Measurements from ENCODE around the gene GNPAT. TPM values are rescaled to one million over a fixed set of nuclear protein-coding genes. Genes with fewer than 3 reads are reported as not detected.

The GNPAT gene
- total and polyA plus RNA-seq, 4 donors = 14.7 to 32.0 (median 22.7) TPM

DNA sequence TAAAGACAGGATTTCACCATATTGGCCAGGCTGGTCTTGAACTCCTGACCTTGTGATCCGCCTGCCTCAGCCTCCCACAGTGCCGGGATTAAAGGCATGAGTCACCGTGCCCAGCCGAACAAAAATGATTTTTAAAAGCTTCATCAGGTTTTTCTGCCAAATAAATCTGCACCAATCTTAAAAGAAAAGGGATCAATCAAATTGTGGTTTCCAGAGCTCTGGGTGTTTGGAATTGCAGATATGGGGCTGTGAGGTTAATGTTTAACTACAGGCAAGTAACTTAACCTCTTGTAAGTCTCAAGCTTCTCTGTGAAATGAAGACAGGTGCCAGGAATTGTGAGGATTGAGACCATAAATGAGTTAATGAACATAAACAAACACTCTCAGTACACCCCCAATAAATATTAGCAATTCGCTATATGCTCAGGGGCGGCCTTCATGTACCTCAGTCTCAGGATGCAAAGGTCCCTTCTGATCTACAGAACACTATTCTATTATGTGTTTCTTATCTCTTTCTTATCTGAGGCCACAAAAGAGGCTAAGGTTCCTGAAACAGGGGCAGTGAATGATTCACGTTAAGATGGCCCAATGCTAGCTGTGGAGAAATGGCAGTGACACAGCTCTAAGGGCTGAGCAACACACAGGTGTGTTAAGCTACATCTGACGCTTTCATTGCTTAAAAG, 7.1 kb upstream of the GNPAT start:
- TF ChIP-seq, protein P1, sequence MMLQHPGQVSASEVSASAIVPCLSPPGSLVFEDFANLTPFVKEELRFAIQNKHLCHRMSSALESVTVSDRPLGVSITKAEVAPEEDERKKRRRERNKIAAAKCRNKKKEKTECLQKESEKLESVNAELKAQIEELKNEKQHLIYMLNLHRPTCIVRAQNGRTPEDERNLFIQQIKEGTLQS (IDR thresholded peaks at IDR 0.05) = peak; percentile 37
- TF ChIP-seq GABPA (IDR thresholded peaks at IDR 0.05 in 1 of 2, conservative IDR thresholded peaks at IDR 0.05 in 1 of 2) = no peak
- no peak for TF ChIP-seq TAF1 (conservative IDR thresholded peaks at IDR 0.05)
- peak; percentile 85 to 88 for TF ChIP-seq JUND (IDR thresholded peaks at IDR 0.05)
- peak in 1 of 2 donors; percentile 35 for TF ChIP-seq RXRA (IDR thresholded peaks at IDR 0.05)
- TF ChIP-seq FOXA1 (IDR thresholded peaks at IDR 0.05) = no peak
- no peak for TF ChIP-seq FOXA2 (IDR thresholded peaks at IDR 0.05)
- Histone ChIP-seq H3K36me3 (ENCODE audit: control insufficient read depth in 4 of 4, insufficient read depth in 3 of 4, low read depth in 1 of 4, low read length in 3 of 4) (peaks cover 0 to 16% (median 4%) of the 10 kb centered on the region in 4 donors), H3K4me1 (ENCODE audit: control insufficient read depth in 4 of 4, insufficient read depth in 4 of 4, low read length in 3 of 4) (peaks cover 16 to 66% (median 59%) of the 10 kb centered on the region in 4 donors), H3K27ac (ENCODE audit: low read depth in 1 of 2, low read length in 2 of 2) (peak overlapping the region; percentile 53 to 77), H3K9me3 (ENCODE audit: control insufficient read depth in 4 of 4, low read length in 3 of 4) (no peaks in the 10 kb centered on the region), H3K4me3 (ENCODE audit: low read depth in 1 of 3, low read length in 3 of 3) (no peak overlapping the region), H3K9ac (ENCODE audit: low read depth in 1 of 2, low read length in 2 of 2) (no peak overlapping the region), H3K27me3 (ENCODE audit: control insufficient read depth in 4 of 4, insufficient read depth in 4 of 4, low read length in 3 of 4) (no peaks in the 10 kb centered on the region)
- WGBS = 36% methylated on average over 8 of the region's 8 CpGs
- no peak for DNase-seq (ENCODE audit: low spot score)

DNA sequence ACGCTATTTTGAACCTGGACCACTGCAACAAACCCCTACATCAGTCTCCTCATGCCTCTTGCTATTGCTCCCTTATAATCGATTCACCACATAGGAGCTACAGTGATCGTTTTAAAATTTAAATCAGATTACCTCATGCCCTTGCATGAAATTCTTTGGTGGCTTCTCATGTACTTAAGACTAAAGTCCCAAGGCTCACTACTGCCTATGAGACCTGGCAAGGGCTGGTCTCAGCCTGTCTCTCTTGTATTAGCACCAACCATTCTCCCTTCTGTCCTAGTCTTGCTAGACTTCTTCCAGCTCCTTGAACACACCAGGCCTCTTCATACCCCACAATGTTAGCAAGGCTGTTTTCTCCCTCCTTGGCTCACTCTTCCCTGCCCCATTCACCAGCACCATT, 6.5 kb upstream of the GNPAT start:
- Histone ChIP-seq H3K4me1 (ENCODE audit: control insufficient read depth in 4 of 4, insufficient read depth in 4 of 4, low read length in 3 of 4) (peaks cover 16 to 72% (median 66%) of the 10 kb centered on the region in 4 donors), H3K27me3 (ENCODE audit: control insufficient read depth in 4 of 4, insufficient read depth in 4 of 4, low read length in 3 of 4) (no peaks in the 10 kb centered on the region), H3K27ac (ENCODE audit: low read depth in 1 of 2, low read length in 2 of 2) (peak overlapping the region; percentile 19 to 77), H3K4me3 (ENCODE audit: low read depth in 1 of 3, low read length in 3 of 3) (no peak overlapping the region), H3K9ac (ENCODE audit: low read depth in 1 of 2, low read length in 2 of 2) (no peak overlapping the region), H3K36me3 (ENCODE audit: control insufficient read depth in 4 of 4, insufficient read depth in 3 of 4, low read depth in 1 of 4, low read length in 3 of 4) (peaks cover 0 to 16% (median 4%) of the 10 kb centered on the region in 4 donors), H3K9me3 (ENCODE audit: control insufficient read depth in 4 of 4, low read length in 3 of 4) (no peaks in the 10 kb centered on the region)
- 44% methylated on average over 3 of the region's 3 CpGs for WGBS
- no peak for DNase-seq (ENCODE audit: low spot score)
- TF ChIP-seq FOXA1 (IDR thresholded peaks at IDR 0.05) = no peak
- TF ChIP-seq, protein P1 (IDR thresholded peaks at IDR 0.05) = no peak
- TF ChIP-seq HNF4A (conservative IDR thresholded peaks at IDR 0.05) = no peak
- no peak for TF ChIP-seq TAF1 (conservative IDR thresholded peaks at IDR 0.05)
- no peak for TF ChIP-seq RXRA (IDR thresholded peaks at IDR 0.05)
- TF ChIP-seq, protein P2, sequence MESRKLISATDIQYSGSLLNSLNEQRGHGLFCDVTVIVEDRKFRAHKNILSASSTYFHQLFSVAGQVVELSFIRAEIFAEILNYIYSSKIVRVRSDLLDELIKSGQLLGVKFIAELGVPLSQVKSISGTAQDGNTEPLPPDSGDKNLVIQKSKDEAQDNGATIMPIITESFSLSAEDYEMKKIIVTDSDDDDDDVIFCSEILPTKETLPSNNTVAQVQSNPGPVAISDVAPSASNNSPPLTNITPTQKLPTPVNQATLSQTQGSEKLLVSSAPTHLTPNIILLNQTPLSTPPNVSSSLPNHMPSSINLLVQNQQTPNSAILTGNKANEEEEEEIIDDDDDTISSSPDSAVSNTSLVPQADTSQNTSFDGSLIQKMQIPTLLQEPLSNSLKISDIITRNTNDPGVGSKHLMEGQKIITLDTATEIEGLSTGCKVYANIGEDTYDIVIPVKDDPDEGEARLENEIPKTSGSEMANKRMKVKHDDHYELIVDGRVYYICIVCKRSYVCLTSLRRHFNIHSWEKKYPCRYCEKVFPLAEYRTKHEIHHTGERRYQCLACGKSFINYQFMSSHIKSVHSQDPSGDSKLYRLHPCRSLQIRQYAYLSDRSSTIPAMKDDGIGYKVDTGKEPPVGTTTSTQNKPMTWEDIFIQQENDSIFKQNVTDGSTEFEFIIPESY (IDR thresholded peaks at IDR 0.05) = no peak
- TF ChIP-seq NR2F2 (IDR thresholded peaks at IDR 0.05) = no peak
- TF ChIP-seq HNF4G (IDR thresholded peaks at IDR 0.05) = no peak
- no peak for TF ChIP-seq EGR1 (IDR thresholded peaks at IDR 0.05; ENCODE audit: low read depth in 2 of 2)
- TF ChIP-seq, protein P3, sequence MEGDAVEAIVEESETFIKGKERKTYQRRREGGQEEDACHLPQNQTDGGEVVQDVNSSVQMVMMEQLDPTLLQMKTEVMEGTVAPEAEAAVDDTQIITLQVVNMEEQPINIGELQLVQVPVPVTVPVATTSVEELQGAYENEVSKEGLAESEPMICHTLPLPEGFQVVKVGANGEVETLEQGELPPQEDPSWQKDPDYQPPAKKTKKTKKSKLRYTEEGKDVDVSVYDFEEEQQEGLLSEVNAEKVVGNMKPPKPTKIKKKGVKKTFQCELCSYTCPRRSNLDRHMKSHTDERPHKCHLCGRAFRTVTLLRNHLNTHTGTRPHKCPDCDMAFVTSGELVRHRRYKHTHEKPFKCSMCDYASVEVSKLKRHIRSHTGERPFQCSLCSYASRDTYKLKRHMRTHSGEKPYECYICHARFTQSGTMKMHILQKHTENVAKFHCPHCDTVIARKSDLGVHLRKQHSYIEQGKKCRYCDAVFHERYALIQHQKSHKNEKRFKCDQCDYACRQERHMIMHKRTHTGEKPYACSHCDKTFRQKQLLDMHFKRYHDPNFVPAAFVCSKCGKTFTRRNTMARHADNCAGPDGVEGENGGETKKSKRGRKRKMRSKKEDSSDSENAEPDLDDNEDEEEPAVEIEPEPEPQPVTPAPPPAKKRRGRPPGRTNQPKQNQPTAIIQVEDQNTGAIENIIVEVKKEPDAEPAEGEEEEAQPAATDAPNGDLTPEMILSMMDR (IDR thresholded peaks at IDR 0.05; ENCODE audit: low read depth, low read length, missing input control) = no peak
- TF ChIP-seq, protein P4, sequence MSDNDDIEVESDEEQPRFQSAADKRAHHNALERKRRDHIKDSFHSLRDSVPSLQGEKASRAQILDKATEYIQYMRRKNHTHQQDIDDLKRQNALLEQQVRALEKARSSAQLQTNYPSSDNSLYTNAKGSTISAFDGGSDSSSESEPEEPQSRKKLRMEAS (IDR thresholded peaks at IDR 0.05) = no peak
- TF ChIP-seq SP1 (IDR thresholded peaks at IDR 0.05) = no peak
- no peak for TF ChIP-seq YY1 (IDR thresholded peaks at IDR 0.05)
- TF ChIP-seq, protein P5, sequence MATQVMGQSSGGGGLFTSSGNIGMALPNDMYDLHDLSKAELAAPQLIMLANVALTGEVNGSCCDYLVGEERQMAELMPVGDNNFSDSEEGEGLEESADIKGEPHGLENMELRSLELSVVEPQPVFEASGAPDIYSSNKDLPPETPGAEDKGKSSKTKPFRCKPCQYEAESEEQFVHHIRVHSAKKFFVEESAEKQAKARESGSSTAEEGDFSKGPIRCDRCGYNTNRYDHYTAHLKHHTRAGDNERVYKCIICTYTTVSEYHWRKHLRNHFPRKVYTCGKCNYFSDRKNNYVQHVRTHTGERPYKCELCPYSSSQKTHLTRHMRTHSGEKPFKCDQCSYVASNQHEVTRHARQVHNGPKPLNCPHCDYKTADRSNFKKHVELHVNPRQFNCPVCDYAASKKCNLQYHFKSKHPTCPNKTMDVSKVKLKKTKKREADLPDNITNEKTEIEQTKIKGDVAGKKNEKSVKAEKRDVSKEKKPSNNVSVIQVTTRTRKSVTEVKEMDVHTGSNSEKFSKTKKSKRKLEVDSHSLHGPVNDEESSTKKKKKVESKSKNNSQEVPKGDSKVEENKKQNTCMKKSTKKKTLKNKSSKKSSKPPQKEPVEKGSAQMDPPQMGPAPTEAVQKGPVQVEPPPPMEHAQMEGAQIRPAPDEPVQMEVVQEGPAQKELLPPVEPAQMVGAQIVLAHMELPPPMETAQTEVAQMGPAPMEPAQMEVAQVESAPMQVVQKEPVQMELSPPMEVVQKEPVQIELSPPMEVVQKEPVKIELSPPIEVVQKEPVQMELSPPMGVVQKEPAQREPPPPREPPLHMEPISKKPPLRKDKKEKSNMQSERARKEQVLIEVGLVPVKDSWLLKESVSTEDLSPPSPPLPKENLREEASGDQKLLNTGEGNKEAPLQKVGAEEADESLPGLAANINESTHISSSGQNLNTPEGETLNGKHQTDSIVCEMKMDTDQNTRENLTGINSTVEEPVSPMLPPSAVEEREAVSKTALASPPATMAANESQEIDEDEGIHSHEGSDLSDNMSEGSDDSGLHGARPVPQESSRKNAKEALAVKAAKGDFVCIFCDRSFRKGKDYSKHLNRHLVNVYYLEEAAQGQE (IDR thresholded peaks at IDR 0.05) = no peak
